Activated naive CD4-positive, alpha-beta T cell treated with anti-CD3 and anti-CD28 coated beads, Interleukin-2, amount 50 U/mL, for 16 hours (primary cell): ENCODE measurements around the gene FGF18.

Experiments
- DNase-seq: peaks from one replicate; pipeline ENCODE4 v3.0.0-alpha.2; 2020

FGF18 gene

DNA sequence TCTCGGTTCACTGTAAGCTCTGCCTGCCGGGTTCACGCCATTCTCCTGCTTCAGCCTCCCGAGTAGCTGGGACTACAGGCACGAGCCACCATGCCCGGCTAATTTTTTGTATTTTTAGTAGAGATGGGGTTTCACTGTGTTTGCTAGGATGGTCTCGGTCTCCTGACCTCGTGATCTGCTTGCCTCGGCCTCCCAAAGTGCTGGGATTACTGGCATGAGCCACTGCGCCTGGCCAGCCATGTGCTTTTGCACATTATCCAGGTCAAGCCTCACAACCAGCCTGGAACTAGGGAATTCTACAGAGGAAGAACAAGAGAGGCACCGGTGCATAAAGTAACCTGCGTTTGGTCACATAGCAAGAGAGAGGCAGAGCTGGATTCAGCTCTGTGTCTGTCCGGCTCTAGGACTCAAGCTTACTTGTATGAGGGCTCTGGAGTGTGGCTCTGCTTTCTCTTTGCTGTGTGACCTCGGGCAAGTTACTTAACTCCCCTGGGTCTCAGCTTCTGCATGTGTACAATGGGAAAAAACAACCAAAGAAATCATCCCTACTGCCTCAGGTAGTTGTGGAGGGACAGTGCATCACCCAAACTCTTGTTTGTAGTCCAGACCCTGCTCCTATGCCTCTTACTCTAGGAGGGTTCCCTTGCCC, 6.3 kb downstream of the FGF18 start:
- DNase-seq: no peak

DNA sequence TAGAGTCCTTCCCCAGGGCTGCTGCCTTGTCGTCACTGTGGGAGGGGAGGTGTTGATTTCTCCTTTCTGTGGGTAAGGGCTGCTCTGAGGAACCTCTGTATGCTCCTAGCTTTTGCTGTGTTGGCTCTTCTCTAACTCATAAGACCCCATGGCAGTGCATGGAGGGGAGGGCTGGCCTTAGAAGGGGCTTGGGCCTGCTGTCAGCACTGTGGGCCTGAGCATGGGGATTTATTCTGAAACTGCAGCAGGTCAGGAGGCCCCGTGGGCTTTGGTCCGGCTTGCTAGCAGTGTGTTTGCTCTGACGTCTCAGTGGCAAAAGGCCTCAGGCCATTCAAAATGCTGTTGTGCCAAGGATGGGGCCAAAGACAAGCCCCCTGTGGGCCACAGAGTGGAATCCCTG, 6.8 kb downstream of the FGF18 start:
- DNase-seq: no peak

DNA sequence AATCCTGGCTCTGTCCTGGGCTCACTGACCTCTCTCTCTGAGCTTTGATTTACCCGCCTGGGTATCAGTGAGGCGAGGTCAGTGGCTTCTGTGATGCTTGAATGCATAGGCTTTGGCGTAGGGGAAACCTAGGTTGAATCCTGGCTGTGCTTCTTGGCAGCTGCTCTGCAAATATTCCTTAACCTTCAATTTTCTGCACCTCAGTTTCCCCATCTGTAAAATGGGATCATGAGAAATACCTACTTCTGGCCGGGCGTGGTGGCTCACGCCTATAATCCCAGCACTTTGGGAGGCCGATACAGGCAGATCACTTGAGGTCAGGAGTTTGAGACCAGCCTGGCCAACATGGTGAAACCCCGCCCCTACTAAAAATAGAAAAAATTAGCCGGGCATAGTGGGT, 7.2 kb downstream of the FGF18 start:
- no peak for DNase-seq

DNA sequence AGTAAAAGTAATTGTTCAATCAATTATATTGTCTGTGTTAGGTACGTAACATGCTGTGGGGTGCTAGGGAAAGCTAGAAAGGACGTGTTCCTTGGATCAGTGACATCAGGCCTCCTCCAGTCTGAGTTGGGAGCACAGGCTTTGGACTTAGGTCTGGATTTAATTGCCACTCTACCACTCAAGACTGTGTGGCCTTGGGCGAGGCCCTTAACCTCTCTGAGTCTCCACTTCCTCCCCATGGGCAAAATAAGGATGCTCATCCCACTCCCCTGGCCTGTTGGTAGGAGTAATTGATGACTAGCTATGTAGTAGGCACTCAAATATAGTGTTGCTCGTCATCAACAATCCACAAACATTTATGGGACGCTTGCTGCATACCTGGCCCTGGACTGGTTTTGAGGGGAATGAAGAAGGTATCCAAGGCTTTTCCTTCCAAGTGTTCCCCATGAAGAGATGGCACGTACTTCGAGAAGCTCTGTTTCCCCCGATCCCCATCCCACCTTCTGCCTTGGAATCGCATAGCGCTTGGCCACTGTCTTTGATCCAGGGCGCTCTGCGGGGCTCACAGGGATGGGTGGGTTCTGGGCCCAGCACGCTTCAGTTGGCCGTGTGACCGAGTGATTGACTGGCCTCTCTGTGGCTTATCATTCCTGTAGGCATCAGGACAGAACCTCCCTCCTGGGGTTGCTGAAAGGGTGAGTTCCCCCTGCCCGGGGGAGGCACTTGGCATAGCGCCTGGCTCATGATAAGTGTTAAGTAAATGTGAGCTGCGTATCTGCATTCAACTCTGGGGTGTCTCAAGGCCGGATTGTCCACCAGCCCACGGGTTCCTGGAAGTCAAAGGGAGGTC, 8.1 kb downstream of the FGF18 start:
- DNase-seq: no peak

DNA sequence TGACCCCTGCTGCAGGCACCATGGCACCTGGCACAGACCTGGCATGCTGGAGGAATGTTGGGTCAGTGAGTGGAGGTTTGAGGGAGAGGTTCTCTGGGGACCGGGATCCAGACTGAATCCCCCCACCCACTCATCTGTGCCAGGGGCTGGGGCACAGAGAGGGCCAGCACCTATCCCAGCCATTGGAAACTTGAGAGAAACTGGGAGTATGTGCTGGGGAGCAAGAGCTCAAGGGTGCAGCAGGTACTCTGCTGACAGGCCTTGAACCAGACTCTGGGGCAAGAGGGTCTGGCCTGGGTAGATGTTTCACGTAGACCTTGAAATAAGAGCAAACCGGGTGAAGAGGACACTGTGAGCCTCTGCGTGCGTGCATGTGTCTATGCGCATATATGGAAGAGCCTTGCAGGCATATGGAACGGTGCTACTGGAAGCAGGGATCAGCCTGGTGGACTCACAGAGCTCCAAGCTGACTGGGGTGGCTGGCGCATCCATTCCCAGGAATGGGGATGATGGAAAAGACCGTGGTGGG, 8.8 kb downstream of the FGF18 start:
- no peak for DNase-seq

DNA sequence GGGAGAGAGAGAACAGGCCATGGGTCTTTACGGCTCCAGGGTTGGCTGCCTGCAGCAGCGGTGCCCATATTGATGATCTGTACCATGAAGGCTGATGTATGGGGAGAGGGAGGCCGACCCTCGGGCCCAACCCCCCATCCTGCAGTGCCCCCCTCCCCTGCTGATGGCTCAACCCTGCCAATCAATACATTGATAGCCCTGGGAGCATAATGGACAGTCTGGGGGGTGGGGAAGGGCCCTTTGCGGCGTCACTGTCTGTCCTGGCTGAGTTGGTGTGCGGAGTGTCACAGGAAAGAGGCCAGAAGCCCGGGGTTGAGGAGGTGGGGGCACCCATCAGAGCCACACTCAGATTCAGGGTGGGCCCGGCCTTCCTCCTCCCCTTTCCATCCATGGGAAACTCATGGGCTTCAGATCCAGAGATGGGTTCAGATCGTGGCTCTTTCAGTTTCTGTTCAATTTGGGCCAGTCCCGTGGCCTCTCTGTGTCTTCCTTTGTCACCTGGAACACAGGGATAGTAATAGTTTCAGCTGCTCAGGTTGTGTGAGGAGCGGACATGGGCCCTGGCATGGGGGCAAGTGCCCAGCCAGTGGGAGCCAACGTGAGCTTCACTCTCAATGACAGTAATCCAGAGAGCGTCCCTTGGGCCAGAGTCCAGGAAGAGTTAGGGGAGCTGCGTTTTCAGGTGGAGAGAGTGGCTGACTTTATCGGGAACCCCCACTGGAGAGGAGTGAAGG, 9.5 kb downstream of the FGF18 start:
- no peak for DNase-seq

DNA sequence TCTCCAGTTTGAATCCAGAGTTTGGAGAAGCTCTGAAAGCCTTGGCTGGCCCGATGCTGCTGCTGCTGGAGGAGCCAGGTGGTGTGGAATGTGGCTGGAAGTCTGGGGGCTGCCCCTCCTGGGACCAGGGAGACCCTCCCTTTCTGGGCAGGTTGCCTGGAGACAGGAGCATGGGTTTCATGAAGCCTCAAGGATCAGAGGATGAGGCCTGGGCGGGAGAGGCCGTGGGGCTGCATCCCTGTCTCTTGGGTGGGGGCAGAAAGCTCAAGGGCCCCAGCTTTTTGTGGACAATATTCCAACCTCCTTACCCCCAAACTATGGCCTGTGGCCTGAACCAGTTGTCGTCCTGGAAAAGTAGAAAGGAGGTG, 10.1 kb downstream of the FGF18 start:
- DNase-seq: no peak

DNA sequence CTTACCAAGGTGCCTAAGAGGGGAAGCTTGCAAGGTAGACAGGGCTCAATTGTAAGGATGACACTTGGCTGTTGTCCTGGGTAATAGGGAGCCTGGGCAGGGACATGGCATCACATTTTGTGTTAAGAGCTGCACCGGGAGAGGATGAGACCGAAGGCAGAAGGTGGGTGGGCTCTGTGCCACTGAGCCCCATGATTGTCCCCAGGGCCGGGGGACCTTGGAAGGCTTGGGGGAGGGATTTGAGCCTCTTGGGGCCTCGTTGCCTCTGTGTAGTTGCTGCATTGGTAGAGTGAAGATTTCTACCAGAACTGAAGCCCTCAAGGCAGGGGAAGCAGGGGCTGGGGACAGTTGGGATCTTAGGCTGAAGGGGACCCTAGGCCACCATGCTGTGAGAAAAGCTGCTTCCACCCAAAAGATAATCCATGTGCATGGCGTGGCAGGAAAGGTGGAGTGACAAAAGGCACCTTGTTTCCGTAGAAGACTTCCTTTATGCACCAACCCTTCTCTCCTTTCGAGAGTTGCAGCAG, 11.9 kb downstream of the FGF18 start:
- no peak for DNase-seq

DNA sequence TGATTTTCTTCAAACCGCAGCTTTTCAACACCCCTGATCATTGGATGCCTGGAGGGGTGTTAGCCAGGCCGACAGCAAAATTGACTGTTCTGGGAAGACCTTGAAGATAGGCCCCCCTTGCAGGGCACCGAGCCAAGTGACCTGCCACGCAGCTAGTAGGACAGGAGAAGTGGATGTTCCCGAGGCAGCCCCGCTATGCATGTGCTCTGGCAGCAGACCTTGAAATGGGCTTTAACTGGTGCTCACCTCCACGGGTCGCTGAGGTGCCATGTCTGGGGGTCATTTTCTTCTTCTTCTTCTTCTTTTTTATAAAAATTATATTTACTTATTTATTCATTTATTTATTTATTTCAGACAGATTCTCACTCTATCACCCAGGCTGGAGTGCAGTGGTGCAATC, 12.6 kb downstream of the FGF18 start:
- no peak for DNase-seq

DNA sequence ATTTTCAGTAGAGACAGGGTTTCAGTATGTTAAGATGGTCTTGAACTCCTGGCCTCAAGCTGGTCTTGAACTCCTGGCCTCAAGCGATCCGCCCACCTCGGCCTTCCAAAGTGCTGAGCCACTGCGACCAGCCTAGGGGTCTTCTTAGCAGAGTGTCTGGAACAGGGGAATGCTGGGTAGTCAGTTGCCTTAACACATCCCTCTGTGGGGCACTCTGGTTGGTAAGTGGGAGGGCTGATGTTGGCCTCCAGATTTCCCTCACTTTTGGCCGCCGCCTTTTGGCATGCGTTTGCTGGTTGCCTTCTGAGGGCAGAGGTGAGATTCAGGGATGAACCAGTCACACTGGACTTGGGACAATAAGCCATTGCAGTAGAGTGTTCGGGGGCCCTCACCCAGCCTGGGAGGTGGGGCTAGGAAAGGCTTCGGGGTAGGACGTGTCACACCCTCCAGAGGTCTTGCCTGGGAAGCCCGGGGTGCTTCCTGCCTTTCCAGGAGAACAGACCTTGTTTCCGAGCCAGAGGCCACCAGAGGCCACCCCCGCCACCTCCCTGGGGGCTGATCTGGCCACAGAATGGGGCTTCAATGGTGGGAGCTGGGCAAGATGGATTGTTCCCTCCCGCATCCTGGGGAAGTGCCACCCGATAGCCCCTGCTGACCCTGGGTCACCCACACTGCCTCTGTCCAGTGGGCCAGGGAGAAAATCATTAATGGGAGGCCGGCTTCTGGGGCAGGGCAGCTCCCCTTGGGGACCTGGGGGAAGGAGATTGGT, 13.3 kb downstream of the FGF18 start:
- DNase-seq: no peak

DNA sequence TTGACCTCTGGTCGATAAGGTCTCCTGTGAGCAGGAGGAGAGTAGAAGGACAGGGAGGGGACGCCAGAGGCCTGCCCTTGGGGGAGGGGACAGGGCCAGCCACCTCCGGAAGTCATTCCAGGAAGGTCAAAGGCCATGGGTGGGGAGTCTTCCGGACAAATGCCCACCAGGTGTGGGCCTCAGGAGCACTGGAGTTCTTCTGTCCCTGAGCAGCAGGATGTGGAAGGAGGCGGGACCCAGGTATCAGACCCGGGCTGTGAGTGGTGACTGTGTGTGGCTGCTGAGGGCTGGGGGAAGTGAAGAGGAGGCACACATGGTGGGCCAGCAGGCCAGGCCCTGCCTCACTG, 13.9 kb downstream of the FGF18 start:
- no peak for DNase-seq

DNA sequence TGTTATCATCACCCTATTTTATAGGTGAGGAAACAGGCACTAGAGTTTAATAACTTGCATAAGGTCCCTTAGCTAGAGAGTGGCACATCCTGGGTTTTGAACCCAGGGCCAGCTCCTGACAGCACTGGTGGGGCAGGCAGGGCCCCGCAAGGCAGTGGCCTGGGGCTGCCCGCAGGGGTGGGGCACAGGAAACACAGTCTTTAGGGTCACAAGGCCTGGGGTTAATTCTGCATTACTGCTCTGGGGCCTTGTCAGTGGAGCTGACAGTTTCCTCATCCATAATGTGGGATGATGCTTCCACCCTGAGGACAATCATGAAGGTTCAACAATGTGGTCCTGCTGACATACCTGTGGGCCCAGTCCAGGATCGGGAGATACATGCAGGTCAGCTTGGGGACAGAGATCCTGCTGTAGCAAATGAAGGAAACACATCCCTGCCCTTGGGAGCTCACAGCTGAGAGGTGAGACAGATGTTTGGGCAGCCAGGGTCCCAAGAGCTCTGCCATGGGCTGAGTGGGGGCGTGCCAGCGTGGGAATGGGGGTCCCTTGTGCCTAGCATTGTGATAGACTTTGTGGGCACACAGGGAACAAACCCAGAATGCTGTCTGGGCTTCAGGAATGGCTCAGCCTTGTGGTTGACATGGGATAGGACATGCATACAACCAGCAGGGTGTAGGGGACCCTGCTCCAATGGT, 14.7 kb downstream of the FGF18 start:
- DNase-seq: no peak

DNA sequence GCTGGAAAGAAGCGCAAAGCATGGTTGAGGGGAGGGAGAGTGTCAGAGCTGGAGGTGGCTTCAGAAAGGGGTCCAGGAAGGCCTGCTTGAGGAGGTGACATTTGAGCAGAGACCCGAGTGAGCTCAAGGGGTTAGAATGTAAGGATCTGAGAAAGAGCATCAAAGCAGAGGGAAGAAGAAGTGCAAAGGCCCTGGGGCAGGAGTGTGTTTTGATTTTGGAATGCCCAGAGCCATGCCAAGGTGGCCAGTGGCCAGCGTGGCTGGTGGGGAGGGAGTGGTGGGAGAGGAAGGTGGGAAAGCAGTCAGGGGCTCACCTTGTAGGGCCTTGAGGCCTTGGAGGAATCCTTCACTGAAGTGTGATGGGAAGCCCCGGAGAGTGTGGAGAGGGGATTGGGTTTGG, 15.4 kb downstream of the FGF18 start:
- no peak for DNase-seq

DNA sequence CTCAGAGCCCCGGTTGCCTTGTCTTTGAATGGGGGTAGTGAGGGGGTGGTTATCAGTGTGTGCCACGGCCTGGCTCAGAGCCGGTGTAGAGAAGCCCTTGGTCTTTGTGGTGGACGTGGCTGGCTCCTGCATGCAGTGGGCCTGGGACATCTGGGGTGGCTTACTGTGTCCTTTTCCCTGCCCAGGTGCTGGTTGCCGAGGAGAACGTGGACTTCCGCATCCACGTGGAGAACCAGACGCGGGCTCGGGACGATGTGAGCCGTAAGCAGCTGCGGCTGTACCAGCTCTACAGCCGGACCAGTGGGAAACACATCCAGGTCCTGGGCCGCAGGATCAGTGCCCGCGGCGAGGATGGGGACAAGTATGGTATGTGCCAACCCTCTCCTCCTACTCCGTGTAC, 16.5 kb downstream of the FGF18 start:
- no peak for DNase-seq

DNA sequence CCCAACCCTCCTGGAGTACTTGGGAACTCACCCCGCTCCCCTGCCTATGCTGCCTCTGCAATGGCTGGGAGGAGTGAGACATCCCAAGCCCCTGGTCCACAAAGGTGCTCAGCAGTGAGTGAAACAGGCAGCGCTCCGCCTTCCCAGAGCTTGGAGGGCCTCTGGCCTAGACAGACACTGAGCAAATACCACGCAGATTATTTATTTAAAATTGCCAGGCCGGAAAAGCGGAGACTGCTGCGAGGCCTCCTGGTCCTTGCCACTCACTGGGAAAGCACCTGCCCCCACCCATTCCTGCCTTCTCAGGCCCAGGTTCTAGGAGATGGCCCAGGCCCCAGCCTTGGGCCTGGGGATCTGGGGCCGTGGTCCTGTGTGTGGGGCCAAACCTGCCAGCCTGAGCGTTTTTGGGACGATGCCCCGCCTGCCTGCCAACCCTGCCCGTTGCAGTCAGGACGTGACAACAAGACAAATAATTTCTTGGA, 17.4 kb downstream of the FGF18 start:
- DNase-seq: no peak

DNA sequence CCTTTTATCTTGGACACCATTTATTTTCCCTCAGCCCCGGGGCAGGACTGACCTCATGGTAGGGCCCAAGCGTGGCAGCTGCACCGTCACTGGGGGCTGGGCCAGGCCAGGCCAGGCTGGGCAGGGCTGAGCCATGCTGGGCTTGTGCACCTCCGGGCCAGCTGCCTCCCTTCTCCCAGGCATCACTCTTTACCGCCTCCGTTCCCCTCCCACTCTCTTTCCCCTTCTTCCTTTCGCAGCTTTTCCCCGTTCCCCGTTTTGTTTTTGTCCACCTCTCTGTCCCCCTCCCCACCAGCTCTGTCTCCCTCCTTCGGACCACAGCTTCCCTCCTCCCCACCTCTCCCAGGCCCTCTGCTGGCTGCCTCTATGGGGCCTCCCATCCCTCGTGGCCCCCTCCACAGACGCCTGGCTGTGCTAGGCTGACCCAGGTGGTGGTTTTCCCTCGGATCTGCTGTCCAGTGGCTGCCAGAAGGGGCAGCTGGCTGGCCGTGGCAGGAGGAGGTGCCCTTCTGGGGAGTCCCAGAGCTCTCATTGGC, 17.9 kb downstream of the FGF18 start:
- no peak for DNase-seq

DNA sequence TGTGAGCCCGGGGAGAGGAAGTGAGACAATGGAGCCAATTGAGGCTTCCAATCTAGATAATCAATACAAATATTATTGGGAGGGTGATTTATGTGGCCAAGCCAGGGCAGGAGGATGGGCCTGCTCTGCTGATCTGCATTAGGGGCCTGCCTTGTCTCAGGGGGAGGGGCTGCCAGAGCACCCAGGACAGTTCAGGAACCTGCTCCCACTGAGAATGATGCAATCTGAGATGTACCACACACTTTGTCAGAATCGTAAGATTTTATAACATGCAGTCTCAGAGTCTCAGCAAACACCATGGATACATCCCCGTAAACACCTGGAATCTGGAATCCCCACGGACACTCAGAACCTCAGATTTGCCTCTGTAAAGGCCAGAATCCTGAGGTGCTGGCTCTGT, 19.3 kb downstream of the FGF18 start:
- DNase-seq: no peak

DNA sequence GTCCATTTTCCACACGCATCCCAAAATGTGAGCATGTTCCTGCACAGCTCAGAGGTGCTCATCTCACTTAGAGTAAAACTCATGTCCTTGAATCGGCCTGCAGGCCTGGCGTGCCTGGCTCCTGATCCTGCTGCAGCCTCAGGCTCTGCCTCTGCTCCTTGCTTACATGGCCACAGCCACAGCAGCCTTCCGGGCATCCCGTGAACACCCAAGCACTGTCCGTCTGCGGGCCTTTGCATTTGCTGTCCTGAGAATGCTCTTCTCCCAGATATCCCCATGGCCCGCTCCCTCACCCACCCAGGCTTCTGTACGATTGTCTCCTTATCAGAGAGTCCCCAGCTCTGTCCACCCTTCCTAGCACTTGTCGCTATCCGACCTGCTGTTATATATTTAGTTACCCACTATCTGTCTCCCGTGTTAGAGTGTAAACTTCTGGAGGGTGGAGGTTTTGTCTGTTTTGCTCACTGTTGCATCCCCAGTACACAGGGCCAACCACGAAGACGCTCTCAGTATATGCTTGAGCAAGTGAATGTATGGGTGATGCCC, 21.9 kb downstream of the FGF18 start:
- no peak for DNase-seq

DNA sequence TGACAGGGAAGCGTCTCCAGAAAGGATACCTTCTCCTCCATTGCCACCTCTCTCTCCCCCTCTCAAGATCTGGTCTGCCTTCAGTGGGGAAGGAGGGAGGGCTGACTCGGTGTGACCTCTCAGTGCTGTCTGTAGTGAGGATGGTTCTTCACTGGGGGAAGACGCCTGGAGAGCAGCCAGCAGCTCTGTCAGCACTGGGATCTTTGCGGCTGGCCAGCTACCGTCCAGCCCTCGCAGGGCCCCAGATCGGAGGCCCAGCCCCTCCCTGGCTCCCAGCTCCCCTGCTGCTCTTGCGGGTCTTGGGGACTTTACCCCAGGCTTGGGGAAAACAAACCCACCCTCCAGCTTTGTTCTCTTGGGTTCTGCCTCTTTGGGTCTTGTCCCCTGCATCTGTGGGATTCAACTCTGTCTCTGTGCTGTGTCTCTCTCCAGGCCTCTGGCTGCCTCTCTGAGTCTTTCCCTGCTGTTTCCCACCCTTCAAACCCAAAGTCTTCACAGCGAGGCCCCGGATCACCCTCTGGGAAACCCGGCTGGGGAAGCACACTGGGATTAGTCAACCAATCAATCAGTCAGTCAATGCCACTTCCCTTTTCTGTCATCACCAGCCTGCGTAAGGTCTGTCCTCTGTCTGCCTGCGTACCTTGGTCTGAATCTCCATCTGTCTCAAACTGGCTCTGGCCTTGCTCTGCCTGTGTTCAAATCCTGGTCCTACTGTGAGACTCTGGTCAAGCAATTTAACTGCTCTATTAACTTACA, 23.0 kb downstream of the FGF18 start:
- no peak for DNase-seq

DNA sequence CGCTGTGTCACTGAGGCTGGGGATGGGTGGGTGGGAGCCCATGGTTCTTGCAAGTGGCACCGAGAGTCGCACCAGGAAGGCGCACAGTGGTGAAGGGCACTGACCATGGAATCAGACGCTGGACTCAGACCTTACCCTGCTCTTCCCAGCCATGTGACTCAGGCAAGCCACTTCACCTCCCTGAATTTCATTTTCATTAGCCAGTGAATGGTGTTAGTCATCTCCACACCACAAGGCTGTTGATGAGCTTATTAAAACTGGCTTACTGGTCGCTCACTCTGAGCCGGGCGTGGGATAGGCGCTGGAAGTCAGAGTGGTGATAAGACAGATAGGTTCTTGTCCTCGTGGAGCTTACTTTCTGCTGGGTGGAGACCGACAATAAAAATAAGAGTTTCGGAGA, 25.1 kb downstream of the FGF18 start:
- no peak for DNase-seq
